H1 (cell line): ENCODE data around the gene PIGX. TPM values are rescaled to one million over a fixed set of nuclear protein-coding genes. Genes with fewer than 3 reads are reported as not detected.

Source experiments
- CTCF ChIA-PET: fragments of 300-600 bp; sonication (Branson Sonifier 250); formaldehyde crosslinking; loops from one replicate; lab custom pipeline; 2021; ENCODE audit not compliant: partially characterized antibody; lab: Charles Lee
- POLR2A ChIA-PET: fragments of 300-600 bp; sonication (Branson Sonifier 250); formaldehyde crosslinking; loops from one replicate; lab custom pipeline; 2021; ENCODE audit warnings: inconsistent platforms; ENCODE audit not compliant: partially characterized antibody; lab: Charles Lee
- DNase-seq, 2 experiments: peaks; one replicate each; pipeline versions ENCODE4 v3.0.0 to v3.0.0-alpha.2; 2010 to 2022; ENCODE audit warnings: low spot score in 2 of 2, low read depth in 1 of 2, mixed read lengths in 1 of 2
- FAIRE-seq: peaks from 2 replicates; lab custom pipeline; 2011; peaks lifted over from hg19 to GRCh38; lab: Jason Lieb, UNC
- H2AFZ ChIP-seq: 2 replicates; pipeline ENCODE4 v1.8.1; 2012; ENCODE audit warnings: low read length, inconsistent platforms
- H2AK5ac ChIP-seq: 2 replicates; pipeline ENCODE4 v1.6.1; 2013; ENCODE audit warnings: low read depth, low read length
- H2BK120ac ChIP-seq: replicated peaks from 2 replicates; pipeline ENCODE3; 2013; ENCODE audit warnings: low read depth, low read length, inconsistent platforms
- H2BK12ac ChIP-seq: 2 replicates; pipeline ENCODE4 v1.6.1; 2013; ENCODE audit warnings: low read depth, low read length
- H2BK15ac ChIP-seq: 2 replicates; pipeline ENCODE4 v1.6.1; 2013; ENCODE audit warnings: low read length
- H2BK20ac ChIP-seq: 2 replicates; pipeline ENCODE4 v1.6.1; 2013; ENCODE audit warnings: low read length
- H2BK5ac ChIP-seq: 2 replicates; pipeline ENCODE4 v1.6.1; 2013; ENCODE audit warnings: low read depth, low read length
- H3K14ac ChIP-seq: 2 replicates; pipeline ENCODE4 v1.6.1; 2013; ENCODE audit warnings: inconsistent platforms; ENCODE audit not compliant: insufficient read length
- H3K18ac ChIP-seq: 2 replicates; pipeline ENCODE4 v1.6.1; 2013; ENCODE audit warnings: low read length; ENCODE audit errors: extremely low read depth
- H3K23ac ChIP-seq: 2 replicates; pipeline ENCODE4 v1.6.1; 2013; ENCODE audit warnings: inconsistent platforms; ENCODE audit not compliant: insufficient read length
- H3K23me2 ChIP-seq: 2 replicates; pipeline ENCODE4 v1.6.1; 2013; ENCODE audit warnings: low read depth, low read length
- H3K27ac ChIP-seq: 2 replicates; pipeline ENCODE4 v1.6.1; 2011; ENCODE audit warnings: low read depth, low read length, inconsistent platforms
- H3K27me3 ChIP-seq, 4 experiments: replicated peaks in 1 of 4; 1 replicate in 1 of 4; 2 replicates in 3 of 4; pipeline versions ENCODE4 v1.6.1 to v1.8.1; 2011 to 2013; ENCODE audit warnings: low read length in 3 of 4, mild to moderate bottlenecking in 3 of 4, inconsistent platforms in 2 of 4, mixed read lengths in 2 of 4, moderate library complexity in 1 of 4; ENCODE audit not compliant: control insufficient read depth in 3 of 4, insufficient read depth in 3 of 4; ENCODE audit errors: extremely low read depth in 1 of 4
- H3K36me3 ChIP-seq, 4 experiments: 2 replicates each; pipeline versions ENCODE4 v1.6.1 to v1.8.1; 2011 to 2013; ENCODE audit warnings: mild to moderate bottlenecking in 4 of 4, low read length in 3 of 4, moderate library complexity in 2 of 4, control low read depth in 1 of 4, inconsistent platforms in 1 of 4; ENCODE audit not compliant: insufficient read depth in 4 of 4, control insufficient read depth in 2 of 4
- H3K4ac ChIP-seq: replicated peaks from 2 replicates; pipeline ENCODE3; 2013; ENCODE audit warnings: low read length, low read depth, mixed read lengths, inconsistent platforms; ENCODE audit not compliant: insufficient read length
- H3K4me1 ChIP-seq, 4 experiments: replicated peaks in 1 of 4; 1 replicate in 1 of 4; 2 replicates in 3 of 4; pipeline versions ENCODE4 v1.6.1 to v1.8.1; 2011 to 2013; ENCODE audit warnings: low read length in 3 of 4, inconsistent platforms in 2 of 4, mixed read lengths in 1 of 4; ENCODE audit not compliant: insufficient read depth in 4 of 4, control insufficient read depth in 3 of 4
- H3K4me2 ChIP-seq, 2 experiments: 2 replicates each; pipeline versions ENCODE4 v1.6.1 to v1.8.1; 2011 to 2013; ENCODE audit warnings: low read depth in 2 of 2, low read length in 2 of 2, control low read depth in 1 of 2, inconsistent platforms in 1 of 2, mild to moderate bottlenecking in 1 of 2; ENCODE audit not compliant: insufficient read depth in 1 of 2
- H3K4me3 ChIP-seq, 4 experiments: fragments of 200-600, 300-600 bp in 1 of 4; sonication (generic), shearing (Covaris generic), sonication (Bioruptor Twin) in 1 of 4; 2 replicates each; pipeline versions ENCODE4 v1.5.1 to v1.8.1; 2011 to 2016; ENCODE audit warnings: low read length in 4 of 4, low read depth in 3 of 4, control low read depth in 2 of 4, inconsistent platforms in 2 of 4, mild to moderate bottlenecking in 2 of 4, mixed read lengths in 1 of 4, moderate library complexity in 1 of 4; ENCODE audit not compliant: insufficient read depth in 2 of 4; ENCODE audit errors: extremely low read depth in 1 of 4
- H3K56ac ChIP-seq: replicated peaks from 2 replicates; pipeline ENCODE3; 2013; ENCODE audit warnings: low read depth, mild to moderate bottlenecking, mixed read lengths, low read length, inconsistent platforms; ENCODE audit not compliant: insufficient read length
- H3K79me1 ChIP-seq: 2 replicates; pipeline ENCODE4 v1.6.1; 2013; ENCODE audit warnings: low read depth, low read length, control low read depth
- H3K79me2 ChIP-seq, 2 experiments: 2 replicates each; pipeline versions ENCODE4 v1.6.1 to v1.8.1; 2012 to 2013; ENCODE audit warnings: low read length in 2 of 2, mild to moderate bottlenecking in 2 of 2, inconsistent platforms in 1 of 2; ENCODE audit not compliant: insufficient read depth in 2 of 2, control insufficient read depth in 1 of 2
- H3K9ac ChIP-seq, 4 experiments: replicated peaks in 1 of 4; 1 replicate in 1 of 4; 2 replicates in 3 of 4; pipeline versions ENCODE4 v1.6.1 to v1.8.1; 2011 to 2013; ENCODE audit warnings: low read depth in 3 of 4, low read length in 3 of 4, control low read depth in 2 of 4, mild to moderate bottlenecking in 2 of 4, moderate library complexity in 2 of 4, inconsistent platforms in 1 of 4; ENCODE audit errors: extremely low read depth in 1 of 4
- H3K9me3 ChIP-seq, 2 experiments: 2 replicates each; pipeline versions ENCODE4 v1.6.1 to v1.8.1; 2012 to 2013; ENCODE audit warnings: mild to moderate bottlenecking in 2 of 2, moderate library complexity in 2 of 2, control low read depth in 1 of 2, inconsistent platforms in 1 of 2, low read depth in 1 of 2, low read length in 1 of 2, mixed read lengths in 1 of 2; ENCODE audit not compliant: insufficient read depth in 2 of 2
- H4K20me1 ChIP-seq, 2 experiments: replicated peaks in 1 of 2; 2 replicates each; pipeline versions ENCODE3 to v1.8.1; 2011 to 2013; ENCODE audit warnings: inconsistent platforms in 2 of 2, low read length in 2 of 2, mild to moderate bottlenecking in 1 of 2; ENCODE audit not compliant: insufficient read depth in 2 of 2, control insufficient read depth in 1 of 2
- H4K5ac ChIP-seq: 2 replicates; pipeline ENCODE4 v1.6.1; 2013; ENCODE audit warnings: low read length, low read depth, mixed read lengths, inconsistent platforms; ENCODE audit not compliant: insufficient read length
- H4K8ac ChIP-seq: 2 replicates; pipeline ENCODE4 v1.8.0; 2013; ENCODE audit warnings: mild to moderate bottlenecking, moderate library complexity, low read length, inconsistent platforms; ENCODE audit not compliant: insufficient read depth; ENCODE audit errors: extremely low read depth
- H4K91ac ChIP-seq: replicated peaks from 2 replicates; pipeline ENCODE3; 2013; ENCODE audit warnings: low read length, mixed read lengths, inconsistent platforms; ENCODE audit not compliant: insufficient read length
- BCL11A ChIP-seq, 2 experiments: IDR thresholded peaks; one replicate each; pipeline ENCODE4 v1.6.1; 2011; ENCODE audit warnings: low read depth in 2 of 2, low read length in 2 of 2, mild to moderate bottlenecking in 2 of 2
- CEBPB ChIP-seq: IDR thresholded peaks from 2 replicates; pipeline ENCODE4 v1.6.1; 2012; ENCODE audit warnings: low read depth, low read length
- HDAC2 ChIP-seq, 2 experiments: fragments of 300-600 bp in 1 of 2; sonication (generic) in 1 of 2; IDR thresholded peaks; 2 replicates each; pipeline ENCODE4 v1.6.1; 2011 to 2012; ENCODE audit warnings: low read depth in 2 of 2, low read length in 2 of 2, mild to moderate bottlenecking in 2 of 2, moderate library complexity in 2 of 2, borderline replicate concordance in 1 of 2, inconsistent platforms in 1 of 2
- RFX5 ChIP-seq: IDR thresholded peaks from 2 replicates; pipeline ENCODE4 v1.6.1; 2011; ENCODE audit warnings: low read depth, low read length, improper control_type of control experiment, borderline replicate concordance
- WGBS, 2 experiments: shearing (Covaris generic) in 1 of 2; methylation state at CpG; one replicate each; pipeline versions ENCODE4 v1.1.6 to v1.1.7; 2013 to 2015; ENCODE audit warnings: low lambda C conversion rate in 2 of 2, mixed read lengths in 2 of 2, inconsistent platforms in 1 of 2, low coverage in 1 of 2, missing lambda C conversion rate in 1 of 2; ENCODE audit not compliant: insufficient replicate concordance in 2 of 2, insufficient coverage in 1 of 2, insufficient read length in 1 of 2; ENCODE audit errors: extremely low coverage in 1 of 2, missing lambda C conversion rate in 1 of 2; 5-methylcytosine and 5-hydroxymethylcytosine counted together
- polyA plus RNA-seq, 7 experiments: library from polyadenylated mRNA; depleted of rRNA in 3 of 7; stranded (reverse) in 5 of 7; unstranded in 2 of 7; fragments of >200 nt in 5 of 7; fragments of 200-250 nt in 2 of 7; gene quantifications; 1 replicate in 5 of 7; 2 replicates in 1 of 7; 4 replicates in 1 of 7; pipeline versions ENCODE4 v1.2.1 to v1.2.3, GENCODE V29; 2011 to 2013; ENCODE audit warnings: missing spikeins in 2 of 7, mixed read lengths in 2 of 7
- total RNA-seq: library from RNA; stranded (reverse); fragmentation: NEBNext Ultra II Directional; extraction: Animal tissue kit (Norgen Biotek cat#: 25700); gene quantifications from 2 replicates; pipeline ENCODE4 v1.2.1, GENCODE V29; 2021

Gene PIGX
- total and polyA plus RNA-seq, 2 of the 8 experiments (the other 6 are each of a cell fraction or from before 2014, with no cell fraction given): 7.0 to 14.9 TPM

DNA sequence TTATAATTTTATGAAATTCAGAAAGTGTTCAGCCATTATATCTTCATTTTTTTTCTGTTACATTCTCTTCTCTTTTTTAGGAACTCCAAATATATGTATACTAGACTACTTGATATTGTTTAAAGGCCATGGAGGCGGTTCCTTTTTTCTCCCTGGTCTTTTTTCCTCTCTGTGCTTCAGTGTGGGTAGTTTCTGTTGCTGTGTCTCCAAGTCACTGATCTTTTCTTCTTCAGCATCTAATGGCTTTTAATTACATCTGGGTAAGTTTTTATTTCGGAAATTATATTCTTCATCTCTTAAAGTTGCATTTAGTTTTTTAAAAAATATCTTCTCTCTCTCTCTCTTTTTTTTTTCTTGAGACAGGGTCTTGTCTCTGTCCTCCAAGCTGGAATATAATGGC is 8.9 kb downstream of the PIGX start:
- Histone ChIP-seq H2BK120ac (no peak overlapping the region), H3K23ac (no peak overlapping the region), H2AK5ac (no peak overlapping the region), H3K4me2 (no peak overlapping the region), H2BK15ac (no peak overlapping the region), H4K5ac (no peak overlapping the region), H3K79me1 (no peaks in the 10 kb centered on the region), H2AFZ (no peak overlapping the region), H2BK5ac (no peak overlapping the region), H2BK12ac (no peak overlapping the region), H4K8ac (no peak overlapping the region), H4K20me1 (no peaks in the 10 kb centered on the region), H3K27me3 (no peaks in the 10 kb centered on the region), H3K36me3 (no peaks in the 10 kb centered on the region; a peak in 1 of 8 replicates), H3K27ac (no peak overlapping the region), H4K91ac (no peak overlapping the region), H3K4me3 (no peak overlapping the region), H3K14ac (no peak overlapping the region), H3K18ac (no peak overlapping the region), H3K4me1 (no peaks in the 10 kb centered on the region), H3K4ac (no peak overlapping the region), H3K79me2 (no peaks in the 10 kb centered on the region), H2BK20ac (no peak overlapping the region), H3K9ac (no peak overlapping the region), H3K23me2 (no peaks in the 10 kb centered on the region), H3K9me3 (no peaks in the 10 kb centered on the region), H3K56ac (no peak overlapping the region)
- WGBS, 2 experiments: 91% methylated on average over 2 of the region's 2 CpGs; no CpG with 5 or more reads in 1 of the 2 experiments
- ChIA-PET POLR2A (no interaction called here), CTCF (no interaction called here)
- DNase-seq (no peak), FAIRE-seq (no peak)
- TF ChIP-seq HDAC2 (IDR thresholded peaks at IDR 0.05; ENCODE audit: borderline replicate concordance in 1 of 2, low read depth in 2 of 2, low read length in 2 of 2): no peak
- no peak for TF ChIP-seq CEBPB
- no peak for TF ChIP-seq BCL11A (IDR thresholded peaks at IDR 0.05; ENCODE audit: low read depth in 2 of 2, low read length in 2 of 2)
- TF ChIP-seq RFX5: no peak
